ENCODE measurements around the gene ZNF467.

GRCh38 chr7:149719912-149720335 is 53.5 kb downstream of the ZNF467 start:
- TF ChIP-seq POLR2A (IDR thresholded peaks at IDR 0.05) (no peak), CTCF (IDR thresholded peaks at IDR 0.05) (no peak)

All from esophagus squamous epithelium (tissue), 4 donors.